ENCODE results near the gene TAP2. TPM values are rescaled to one million over a fixed set of nuclear protein-coding genes. Genes with fewer than 3 reads are reported as not detected.

The TAP2 gene
- total RNA-seq, 1 donor from 2014 or later = 81.8 TPM

- TF ChIP-seq CTCF (IDR thresholded peaks at IDR 0.05) = no peak
- intact Hi-C loops (cut with DNase I) = no loop called here
- H3K4me1 ChIP-seq = no peaks in the 10 kb centered on the region
- no peak overlapping the region for H3K4me3 ChIP-seq
- no peaks in the 10 kb centered on the region for H3K9me3 ChIP-seq
- no peak overlapping the region for H3K27ac ChIP-seq
- ATAC-seq = no peak
- no peaks in the 10 kb centered on the region for H3K27me3 ChIP-seq (ENCODE audit: low read depth)
- no peaks in the 10 kb centered on the region for H3K36me3 ChIP-seq
- no peak for DNase-seq
Observed at GRCh38 chr6:32867554-32868256, 29.2 kb upstream of the TAP2 start.

GRCh38 chr6:32867022-32867477 lies 28.5 kb upstream of the TAP2 start:
- no peak for TF ChIP-seq CTCF (IDR thresholded peaks at IDR 0.05)
- Histone ChIP-seq H3K9me3 (no peaks in the 10 kb centered on the region), H3K36me3 (no peaks in the 10 kb centered on the region), H3K27ac (no peak overlapping the region), H3K27me3 (ENCODE audit: low read depth) (no peaks in the 10 kb centered on the region), H3K4me3 (no peak overlapping the region), H3K4me1 (no peaks in the 10 kb centered on the region)
- DNase-seq (no peak), ATAC-seq (peak; percentile 42 to 56)
- intact Hi-C loops (cut with DNase I) = no loop called here

- DNase-seq (no peak), ATAC-seq (no peak)
- H3K4me1 ChIP-seq = no peaks in the 10 kb centered on the region
- H3K4me3 ChIP-seq = no peak overlapping the region
- intact Hi-C loops (cut with DNase I) = no loop called here
- H3K27ac ChIP-seq = no peak overlapping the region
- no peaks in the 10 kb centered on the region for H3K27me3 ChIP-seq (ENCODE audit: low read depth)
- H3K9me3 ChIP-seq = no peaks in the 10 kb centered on the region
- no peak for TF ChIP-seq CTCF (IDR thresholded peaks at IDR 0.05)
- peaks cover 2% of the 10 kb centered on the region for H3K36me3 ChIP-seq
Observed at GRCh38 chr6:32865724-32866443, 27.3 kb upstream of the TAP2 start.

GRCh38 chr6:32862725-32863124 lies 24.2 kb upstream of the TAP2 start:
- TF ChIP-seq CTCF (IDR thresholded peaks at IDR 0.05) = no peak
- no peak for DNase-seq
- no peaks in the 10 kb centered on the region for H3K27me3 ChIP-seq (ENCODE audit: low read depth)
- H3K4me3 ChIP-seq = no peak overlapping the region
- H3K36me3 ChIP-seq = peaks cover 33% of the 10 kb centered on the region
- no peak overlapping the region for H3K27ac ChIP-seq
- no peaks in the 10 kb centered on the region for H3K4me1 ChIP-seq
- ATAC-seq = no peak
- intact Hi-C loops (cut with DNase I) = no loop called here
- H3K9me3 ChIP-seq = no peaks in the 10 kb centered on the region

GRCh38 chr6:32860674-32861073 lies 22.1 kb upstream of the TAP2 start:
- H3K36me3 ChIP-seq = peaks cover 50% of the 10 kb centered on the region
- H3K4me3 ChIP-seq = no peak overlapping the region
- H3K27me3 ChIP-seq (ENCODE audit: low read depth) = no peaks in the 10 kb centered on the region
- ATAC-seq (no peak), DNase-seq (no peak)
- H3K4me1 ChIP-seq = peaks cover 10% of the 10 kb centered on the region
- H3K9me3 ChIP-seq = no peaks in the 10 kb centered on the region
- intact Hi-C loops (cut with DNase I) = no loop called here
- peak overlapping the region; percentile 49 for H3K27ac ChIP-seq
- no peak for TF ChIP-seq CTCF (IDR thresholded peaks at IDR 0.05)
